Suprapubic skin (tissue), 4 donors: ENCODE measurements around the gene L3MBTL2. TPM values are rescaled to one million over a fixed set of nuclear protein-coding genes. Genes with fewer than 3 reads are reported as not detected.

Source experiments
- DNase-seq, 2 donors: peaks; one replicate each; pipeline ENCODE4 v3.0.0-alpha.2; 2019; ENCODE audit warnings: low spot score in 2 of 2
- H3K27ac ChIP-seq: fragments of 200-600 bp; sonication (generic); one replicate; pipeline ENCODE4 v1.5.1; 2019
- H3K27me3 ChIP-seq: fragments of 200-600 bp; sonication (generic); one replicate; pipeline ENCODE4 v1.5.1; 2019
- H3K36me3 ChIP-seq: fragments of 200-600 bp; sonication (generic); one replicate; pipeline ENCODE4 v1.5.1; 2019
- H3K4me1 ChIP-seq: fragments of 200-600 bp; sonication (generic); one replicate; pipeline ENCODE4 v1.5.1; 2019
- H3K4me3 ChIP-seq: fragments of 200-600 bp; sonication (generic); one replicate; pipeline ENCODE4 v1.5.1; 2019; ENCODE audit warnings: mild to moderate bottlenecking
- H3K9me3 ChIP-seq: fragments of 200-600 bp; sonication (generic); one replicate; pipeline ENCODE4 v1.5.1; 2019
- EP300 ChIP-seq: sonication (generic); formaldehyde crosslinking; IDR thresholded peaks from one replicate; pipeline ENCODE4 v1.6.1; 2017; ENCODE audit warnings: antibody characterized with exemption
- POLR2A ChIP-seq, 2 donors: fragments of 450-650 bp; IDR thresholded peaks; one replicate each; pipeline ENCODE4 v1.6.1; 2017; ENCODE audit warnings: antibody characterized with exemption in 2 of 2, mild to moderate bottlenecking in 2 of 2, moderate library complexity in 2 of 2
- POLR2AphosphoS5 ChIP-seq, 3 donors: sonication (generic); formaldehyde crosslinking; IDR thresholded peaks; one replicate each; pipeline ENCODE4 v1.6.1; 2017; ENCODE audit warnings: antibody characterized with exemption in 3 of 3
- WGBS: methylation state at CpG from one replicate; pipeline ENCODE4 v1.1.5; 2018; 5-methylcytosine and 5-hydroxymethylcytosine counted together
- total RNA-seq, 4 donors: library from RNA; depleted of rRNA; stranded (reverse); fragments of >200 nt; gene quantifications; one replicate each; pipeline ENCODE4 v1.1.0, GENCODE V29; 2016
- TF ChIP-seq, protein P1 (sequence below), 2 donors: fragments of 200-600 bp in 1 of 2; fragments of 450-650 bp in 1 of 2; sonication (generic) in 1 of 2; IDR thresholded peaks; one replicate each; pipeline ENCODE4 v1.5.1; 2016 to 2019; ENCODE audit warnings: antibody characterized with exemption in 2 of 2, mild to moderate bottlenecking in 1 of 2, moderate library complexity in 1 of 2

The L3MBTL2 gene
- total RNA-seq, 4 donors from 2014 or later = 13.2 to 36.5 (median 17.4) TPM

DNA sequence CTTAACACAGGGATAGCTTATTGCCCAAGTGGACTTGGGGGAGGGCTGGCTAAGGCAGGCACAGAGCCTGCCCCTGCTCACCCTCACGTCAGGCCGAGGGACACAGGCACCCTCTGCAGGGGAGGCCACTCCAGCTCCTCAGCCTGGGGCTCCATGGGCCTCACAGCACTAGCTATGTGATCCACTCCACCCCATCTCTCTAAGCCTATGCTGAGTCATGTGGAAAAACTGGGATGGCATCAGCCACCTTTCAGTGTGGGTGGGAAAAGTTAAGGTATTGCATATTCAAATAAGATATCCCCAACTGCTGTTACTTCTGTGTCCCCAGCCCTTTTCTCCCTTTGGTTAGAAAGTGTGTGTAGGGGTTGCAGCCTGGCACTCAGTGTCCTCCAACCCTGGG is 58.6 kb downstream of the L3MBTL2 start:
- no peak overlapping the region for H3K27ac ChIP-seq
- H3K4me3 ChIP-seq = no peak overlapping the region
- TF ChIP-seq, protein P1, sequence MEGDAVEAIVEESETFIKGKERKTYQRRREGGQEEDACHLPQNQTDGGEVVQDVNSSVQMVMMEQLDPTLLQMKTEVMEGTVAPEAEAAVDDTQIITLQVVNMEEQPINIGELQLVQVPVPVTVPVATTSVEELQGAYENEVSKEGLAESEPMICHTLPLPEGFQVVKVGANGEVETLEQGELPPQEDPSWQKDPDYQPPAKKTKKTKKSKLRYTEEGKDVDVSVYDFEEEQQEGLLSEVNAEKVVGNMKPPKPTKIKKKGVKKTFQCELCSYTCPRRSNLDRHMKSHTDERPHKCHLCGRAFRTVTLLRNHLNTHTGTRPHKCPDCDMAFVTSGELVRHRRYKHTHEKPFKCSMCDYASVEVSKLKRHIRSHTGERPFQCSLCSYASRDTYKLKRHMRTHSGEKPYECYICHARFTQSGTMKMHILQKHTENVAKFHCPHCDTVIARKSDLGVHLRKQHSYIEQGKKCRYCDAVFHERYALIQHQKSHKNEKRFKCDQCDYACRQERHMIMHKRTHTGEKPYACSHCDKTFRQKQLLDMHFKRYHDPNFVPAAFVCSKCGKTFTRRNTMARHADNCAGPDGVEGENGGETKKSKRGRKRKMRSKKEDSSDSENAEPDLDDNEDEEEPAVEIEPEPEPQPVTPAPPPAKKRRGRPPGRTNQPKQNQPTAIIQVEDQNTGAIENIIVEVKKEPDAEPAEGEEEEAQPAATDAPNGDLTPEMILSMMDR (IDR thresholded peaks at IDR 0.05) = no peak
- no peak for TF ChIP-seq POLR2A (IDR thresholded peaks at IDR 0.05)
- no peak for TF ChIP-seq POLR2AphosphoS5 (IDR thresholded peaks at IDR 0.05)
- no peak for TF ChIP-seq EP300
- peaks cover 91% of the 10 kb centered on the region for H3K36me3 ChIP-seq
- H3K27me3 ChIP-seq = no peaks in the 10 kb centered on the region
- no peak for DNase-seq
- H3K9me3 ChIP-seq = no peaks in the 10 kb centered on the region
- 100% methylated on average over 2 of the region's 2 CpGs for WGBS
- no peaks in the 10 kb centered on the region for H3K4me1 ChIP-seq

DNA sequence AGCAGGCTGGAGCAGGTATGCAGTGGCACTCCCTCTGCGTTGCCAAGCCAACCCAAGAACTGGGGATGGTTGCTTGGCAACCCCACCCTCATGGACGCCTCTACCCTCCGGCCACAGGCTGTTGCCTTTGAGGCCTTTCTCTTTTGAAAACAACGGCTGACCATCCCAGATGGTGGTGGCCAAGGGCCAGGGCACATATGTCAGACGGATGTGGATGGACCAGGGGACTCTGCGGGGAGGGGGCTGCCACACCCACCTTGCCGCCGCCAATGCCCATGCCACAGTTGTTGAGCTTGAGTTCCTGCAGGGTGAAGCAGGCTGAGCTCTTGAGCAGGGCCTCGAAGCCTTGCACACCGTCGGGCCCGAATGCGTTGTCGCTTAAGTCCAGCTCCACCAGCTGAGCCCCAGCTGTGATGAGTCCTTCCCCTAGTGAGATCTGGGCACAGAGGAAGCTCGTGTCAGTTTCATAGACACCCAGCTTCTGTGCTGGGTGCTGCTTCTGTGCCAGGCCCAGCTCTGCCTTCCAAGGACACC is 59.4 kb downstream of the L3MBTL2 start:
- WGBS = 87% methylated on average over 13 of the region's 15 CpGs
- no peak for DNase-seq
- H3K4me3 ChIP-seq = no peak overlapping the region
- H3K9me3 ChIP-seq = no peaks in the 10 kb centered on the region
- H3K4me1 ChIP-seq = no peaks in the 10 kb centered on the region
- no peak overlapping the region for H3K27ac ChIP-seq
- TF ChIP-seq POLR2AphosphoS5 (IDR thresholded peaks at IDR 0.05) (no peak), POLR2A (IDR thresholded peaks at IDR 0.05) (no peak), EP300 (no peak)
- TF ChIP-seq, protein P1 (IDR thresholded peaks at IDR 0.05) = no peak
- H3K27me3 ChIP-seq = no peaks in the 10 kb centered on the region
- H3K36me3 ChIP-seq = peaks cover 92% of the 10 kb centered on the region

DNA sequence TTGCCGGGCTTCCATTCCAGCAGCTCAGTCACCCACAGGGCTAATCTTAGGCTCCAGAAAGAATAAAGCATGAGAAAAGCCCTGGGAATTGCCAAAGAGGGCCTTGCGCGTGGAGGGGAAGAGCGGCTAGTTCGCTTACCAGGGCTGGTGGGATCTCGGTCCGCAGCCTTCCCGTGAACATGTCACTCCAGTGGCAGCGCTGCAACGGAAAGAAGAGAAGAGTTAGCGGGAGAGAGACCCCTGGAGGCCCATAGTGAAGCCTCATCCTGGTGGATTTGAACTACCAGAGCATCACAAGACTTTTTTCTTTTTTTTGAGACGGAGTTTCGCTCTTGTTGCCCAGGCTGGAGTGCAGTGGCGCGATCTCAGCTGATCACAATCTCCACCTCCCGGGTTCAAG is 62.8 kb downstream of the L3MBTL2 start:
- Histone ChIP-seq H3K27ac (no peak overlapping the region), H3K4me3 (no peak overlapping the region), H3K27me3 (no peaks in the 10 kb centered on the region), H3K9me3 (no peaks in the 10 kb centered on the region), H3K4me1 (peaks cover 13% of the 10 kb centered on the region), H3K36me3 (peaks cover 85% of the 10 kb centered on the region)
- no peak for DNase-seq
- TF ChIP-seq EP300 (no peak), POLR2AphosphoS5 (IDR thresholded peaks at IDR 0.05) (no peak), POLR2A (IDR thresholded peaks at IDR 0.05) (no peak)
- TF ChIP-seq, protein P1 (IDR thresholded peaks at IDR 0.05) = no peak
- 91% methylated on average over 16 of the region's 16 CpGs for WGBS

DNA sequence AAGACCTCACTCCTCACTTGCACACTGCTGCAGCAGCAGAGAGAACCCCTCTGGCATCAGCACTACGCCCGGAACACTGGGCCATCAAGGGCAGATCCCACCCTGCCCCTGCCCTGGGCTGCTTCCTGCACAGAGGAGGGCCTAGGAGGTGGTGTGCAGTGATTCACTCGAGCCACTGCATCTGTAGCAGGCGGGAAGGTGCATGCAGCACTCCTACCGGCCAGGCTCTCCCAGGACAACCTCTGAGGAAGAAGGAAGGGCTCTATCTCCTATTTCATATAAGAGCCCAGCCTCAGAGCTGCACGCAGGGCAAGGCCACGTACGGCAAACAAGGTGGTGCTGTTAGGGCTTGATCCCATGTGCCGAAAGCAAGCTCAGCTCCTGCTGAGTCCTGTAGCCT is 66.7 kb downstream of the L3MBTL2 start:
- Histone ChIP-seq H3K4me3 (no peak overlapping the region), H3K27ac (peak overlapping the region; percentile 79), H3K4me1 (peaks cover 22% of the 10 kb centered on the region), H3K9me3 (no peaks in the 10 kb centered on the region), H3K27me3 (no peaks in the 10 kb centered on the region), H3K36me3 (peaks cover 78% of the 10 kb centered on the region)
- no peak for TF ChIP-seq POLR2A (IDR thresholded peaks at IDR 0.05)
- TF ChIP-seq, protein P1 (IDR thresholded peaks at IDR 0.05) = peak in 1 of 2 donors; percentile 25
- 66% methylated on average over 8 of the region's 9 CpGs for WGBS
- DNase-seq = no peak

DNA sequence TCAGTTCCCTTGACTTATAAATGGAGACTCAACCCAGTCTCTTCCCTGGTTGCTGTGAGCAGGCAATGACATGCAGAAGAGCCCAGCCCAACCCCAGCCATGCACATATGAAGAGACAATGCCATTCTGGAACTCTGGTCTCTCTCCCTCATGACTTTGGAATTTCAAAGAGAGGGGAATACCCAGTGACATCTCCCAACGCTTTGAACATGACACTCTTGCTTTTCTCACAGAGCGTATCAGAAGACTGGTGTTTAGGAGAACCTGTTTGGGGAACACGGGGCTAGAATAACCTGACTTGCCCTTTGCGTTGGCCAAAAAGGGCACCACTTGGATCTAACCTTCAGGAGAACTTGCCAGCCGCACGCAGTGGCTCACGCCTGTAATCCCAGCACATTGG is 68.0 kb downstream of the L3MBTL2 start:
- peaks cover 66% of the 10 kb centered on the region for H3K36me3 ChIP-seq

More for the DNA sequence above, 68.0 kb downstream of the L3MBTL2 start:
- H3K9me3 ChIP-seq = no peaks in the 10 kb centered on the region
- TF ChIP-seq POLR2AphosphoS5 (IDR thresholded peaks at IDR 0.05) = peak in 1 of 3 donors; percentile 34
- TF ChIP-seq, protein P1 (IDR thresholded peaks at IDR 0.05) = no peak
- H3K4me1 ChIP-seq = peaks cover 22% of the 10 kb centered on the region
- no peak overlapping the region for H3K4me3 ChIP-seq
- no peaks in the 10 kb centered on the region for H3K27me3 ChIP-seq
- peak overlapping the region; percentile 79 for H3K27ac ChIP-seq
- 70% methylated on average over 7 of the region's 7 CpGs for WGBS
- DNase-seq = no peak
